ENCODE data around the gene CCT8. TPM values are rescaled to one million over a fixed set of nuclear protein-coding genes. Genes with fewer than 3 reads are reported as not detected.

The CCT8 gene
- total and polyA plus RNA-seq, 5 donors from 2014 or later, result 94.6 to 165 (median 135) TPM

DNA sequence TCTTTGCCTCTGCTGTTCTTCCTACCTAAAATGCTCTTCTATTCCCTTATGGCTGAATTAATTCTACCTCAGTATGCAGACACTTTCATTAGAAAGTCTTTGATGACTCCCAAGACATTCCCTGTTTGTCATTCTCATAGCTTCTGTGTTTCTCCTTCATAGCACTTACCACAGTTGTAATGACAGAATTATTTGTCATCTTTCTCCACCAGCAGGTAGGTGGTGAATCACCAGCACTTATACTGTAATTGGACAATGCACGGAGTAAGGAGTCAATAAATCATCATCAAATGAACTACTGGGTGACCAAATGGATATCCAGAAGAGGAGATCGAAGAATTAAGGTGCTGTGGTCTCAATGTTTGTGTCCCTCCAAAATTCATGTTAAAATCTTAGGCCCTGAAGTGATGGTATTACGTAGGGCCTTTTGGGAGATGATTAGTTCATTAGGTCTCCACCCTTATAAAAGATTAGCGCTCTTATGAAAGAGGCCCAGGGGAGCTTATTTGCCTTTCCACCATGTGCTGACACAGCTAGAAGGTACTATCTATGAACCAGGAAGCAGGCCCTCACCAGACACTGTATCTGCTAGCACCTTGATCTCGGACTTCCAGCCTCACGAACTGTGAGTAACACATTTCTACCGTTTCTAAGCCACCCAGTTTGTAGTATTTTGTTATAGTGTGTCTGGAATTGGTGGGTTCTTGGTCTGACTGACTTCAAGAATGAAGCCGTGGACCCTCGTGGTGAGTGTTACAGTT is 2.4 kb upstream of the CCT8 start:
- Histone ChIP-seq H3K4me3 (ENCODE audit: low read depth, low read length) (no peak overlapping the region), H3K27me3 (ENCODE audit: control insufficient read depth, insufficient read depth, low read length) (no peaks in the 10 kb centered on the region), H3K9me3 (ENCODE audit: control insufficient read depth in 2 of 2, low read length in 2 of 2) (no peaks in the 10 kb centered on the region), H3K36me3 (ENCODE audit: control insufficient read depth, insufficient read depth, low read length) (no peaks in the 10 kb centered on the region), H3K4me1 (ENCODE audit: control insufficient read depth, insufficient read depth, low read length, poor library complexity, severe bottlenecking) (peaks cover 47% of the 10 kb centered on the region), H3K27ac (ENCODE audit: insufficient read depth, low read length, poor library complexity, severe bottlenecking) (peak overlapping the region; percentile 41)
- DNase-seq (no peak), ATAC-seq (ENCODE audit: low read depth in 2 of 2) (no peak)
- no peaks in the 10 kb centered on the region for H3K27me3 Mint-ChIP-seq
- peaks cover 0 to 2% (median 0%) of the 10 kb centered on the region in 7 donors for H3K9me3 Mint-ChIP-seq
- H3K36me3 Mint-ChIP-seq, result peaks cover 12% of the 10 kb centered on the region
- peaks cover 24 to 82% (median 50%) of the 10 kb centered on the region in 4 donors for H3K4me1 Mint-ChIP-seq
- H3K4me3 Mint-ChIP-seq, result peak overlapping the region; percentile 28 to 97 (median 79)
- H3K27ac Mint-ChIP-seq, result peak overlapping the region in 1 of 3 donors; percentile 86

DNA sequence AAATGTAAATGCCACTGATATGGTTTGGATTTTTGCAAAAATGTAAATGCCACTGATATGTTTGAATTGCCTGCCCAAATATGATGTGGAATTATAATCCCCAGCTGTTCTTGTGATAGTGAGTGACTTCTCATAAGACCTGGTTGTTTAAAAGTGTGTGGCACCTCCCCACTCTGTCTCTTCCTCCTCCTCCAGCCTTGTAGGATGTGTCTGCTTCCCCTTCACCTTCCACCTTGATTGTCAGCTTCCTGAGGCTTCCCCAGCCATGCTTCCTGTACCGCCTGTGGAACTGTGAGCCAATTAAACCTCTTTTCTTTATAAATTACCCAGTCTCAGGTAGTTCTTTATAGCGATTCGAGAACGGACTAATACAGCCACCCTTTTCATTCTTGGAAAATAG is 1.3 kb upstream of the CCT8 start:
- ATAC-seq (ENCODE audit: low read depth in 2 of 2) (no peak), DNase-seq (no peak)
- Histone ChIP-seq H3K4me1 (ENCODE audit: control insufficient read depth, insufficient read depth, low read length, poor library complexity, severe bottlenecking) (peaks cover 45% of the 10 kb centered on the region), H3K9me3 (ENCODE audit: control insufficient read depth in 2 of 2, low read length in 2 of 2) (no peaks in the 10 kb centered on the region), H3K27me3 (ENCODE audit: control insufficient read depth, insufficient read depth, low read length) (no peaks in the 10 kb centered on the region), H3K36me3 (ENCODE audit: control insufficient read depth, insufficient read depth, low read length) (peaks cover 5% of the 10 kb centered on the region), H3K4me3 (ENCODE audit: low read depth, low read length) (no peak overlapping the region), H3K27ac (ENCODE audit: insufficient read depth, low read length, poor library complexity, severe bottlenecking) (peak overlapping the region; percentile 89)
- peaks cover 0 to 2% (median 0%) of the 10 kb centered on the region in 7 donors for H3K9me3 Mint-ChIP-seq
- peak overlapping the region; percentile 57 to 82 (median 68) for H3K4me3 Mint-ChIP-seq
- H3K27me3 Mint-ChIP-seq, result no peaks in the 10 kb centered on the region
- peaks cover 14% of the 10 kb centered on the region for H3K36me3 Mint-ChIP-seq
- H3K4me1 Mint-ChIP-seq, result peaks cover 27 to 81% (median 42%) of the 10 kb centered on the region in 4 donors
- peak overlapping the region in 2 of 3 donors; percentile 38 to 69 for H3K27ac Mint-ChIP-seq

DNA sequence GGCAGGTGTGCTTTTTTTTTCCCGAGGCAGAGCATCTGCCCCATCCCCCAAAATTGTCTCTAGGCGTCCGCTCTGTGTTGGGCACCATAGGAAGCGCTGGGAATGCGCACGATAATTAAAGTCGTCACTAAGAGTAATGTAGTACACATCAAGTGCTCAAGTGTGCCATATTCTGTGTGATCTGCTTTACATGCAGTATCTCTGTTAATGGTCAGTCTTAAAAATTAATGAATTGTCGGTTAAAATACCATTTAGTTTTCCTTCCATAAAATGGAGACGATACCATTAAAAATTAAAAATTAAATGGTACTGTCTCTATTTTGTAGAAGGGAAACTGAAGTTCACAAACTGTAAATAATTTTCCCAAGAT is 544 bp upstream of the CCT8 start:
- Histone ChIP-seq H3K27me3 (ENCODE audit: control insufficient read depth, insufficient read depth, low read length) (no peaks in the 10 kb centered on the region), H3K9me3 (ENCODE audit: control insufficient read depth in 2 of 2, low read length in 2 of 2) (no peaks in the 10 kb centered on the region), H3K4me3 (ENCODE audit: low read depth, low read length) (peak overlapping the region; percentile 97), H3K27ac (ENCODE audit: insufficient read depth, low read length, poor library complexity, severe bottlenecking) (peak overlapping the region; percentile 89), H3K36me3 (ENCODE audit: control insufficient read depth, insufficient read depth, low read length) (peaks cover 13% of the 10 kb centered on the region), H3K4me1 (ENCODE audit: control insufficient read depth, insufficient read depth, low read length, poor library complexity, severe bottlenecking) (peaks cover 38% of the 10 kb centered on the region)
- no peak for DNase-seq
- peak overlapping the region; percentile 98 to 100 (median 99) for H3K4me3 Mint-ChIP-seq
- peak overlapping the region; percentile 99 to 100 (median 100) for H3K27ac Mint-ChIP-seq
- H3K27me3 Mint-ChIP-seq, result no peaks in the 10 kb centered on the region
- H3K9me3 Mint-ChIP-seq, result peaks cover 0 to 2% (median 0%) of the 10 kb centered on the region in 7 donors
- ATAC-seq (ENCODE audit: low read depth in 2 of 2), result peak; percentile 2 to 3
- peaks cover 18% of the 10 kb centered on the region for H3K36me3 Mint-ChIP-seq
- H3K4me1 Mint-ChIP-seq, result peaks cover 26 to 79% (median 41%) of the 10 kb centered on the region in 4 donors

DNA sequence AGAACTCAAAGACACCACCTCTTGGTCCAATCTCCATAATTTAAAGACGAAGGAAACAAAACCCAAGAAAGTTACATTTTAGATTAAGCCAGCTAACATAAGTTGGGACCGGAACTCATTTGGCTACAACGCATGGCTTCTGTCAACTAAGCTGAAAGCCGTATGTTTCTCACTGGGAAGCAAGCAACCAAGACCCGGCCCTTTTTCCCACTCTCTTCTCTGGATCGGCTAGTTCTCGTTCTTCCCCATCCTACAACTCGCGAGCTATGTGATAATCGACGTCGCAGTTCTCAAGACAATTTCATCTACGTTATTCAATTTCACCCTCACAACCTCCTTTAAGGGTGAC is 601 bp downstream of the CCT8 start:
- Histone ChIP-seq H3K36me3 (ENCODE audit: control insufficient read depth, insufficient read depth, low read length) (peaks cover 21% of the 10 kb centered on the region), H3K9me3 (ENCODE audit: control insufficient read depth in 2 of 2, low read length in 2 of 2) (no peaks in the 10 kb centered on the region), H3K4me3 (ENCODE audit: low read depth, low read length) (peak overlapping the region; percentile 97), H3K4me1 (ENCODE audit: control insufficient read depth, insufficient read depth, low read length, poor library complexity, severe bottlenecking) (peaks cover 28% of the 10 kb centered on the region), H3K27me3 (ENCODE audit: control insufficient read depth, insufficient read depth, low read length) (no peaks in the 10 kb centered on the region), H3K27ac (ENCODE audit: insufficient read depth, low read length, poor library complexity, severe bottlenecking) (peak overlapping the region; percentile 89)
- ATAC-seq (ENCODE audit: low read depth in 2 of 2), result no peak
- DNase-seq, result no peak
- no peaks in the 10 kb centered on the region for H3K27me3 Mint-ChIP-seq
- H3K36me3 Mint-ChIP-seq, result peaks cover 20% of the 10 kb centered on the region
- H3K27ac Mint-ChIP-seq, result peak overlapping the region; percentile 61 to 100 (median 100)
- peaks cover 0 to 2% (median 0%) of the 10 kb centered on the region in 7 donors for H3K9me3 Mint-ChIP-seq
- H3K4me3 Mint-ChIP-seq, result peak overlapping the region; percentile 98 to 100 (median 99)
- H3K4me1 Mint-ChIP-seq, result peaks cover 22 to 69% (median 37%) of the 10 kb centered on the region in 4 donors

DNA sequence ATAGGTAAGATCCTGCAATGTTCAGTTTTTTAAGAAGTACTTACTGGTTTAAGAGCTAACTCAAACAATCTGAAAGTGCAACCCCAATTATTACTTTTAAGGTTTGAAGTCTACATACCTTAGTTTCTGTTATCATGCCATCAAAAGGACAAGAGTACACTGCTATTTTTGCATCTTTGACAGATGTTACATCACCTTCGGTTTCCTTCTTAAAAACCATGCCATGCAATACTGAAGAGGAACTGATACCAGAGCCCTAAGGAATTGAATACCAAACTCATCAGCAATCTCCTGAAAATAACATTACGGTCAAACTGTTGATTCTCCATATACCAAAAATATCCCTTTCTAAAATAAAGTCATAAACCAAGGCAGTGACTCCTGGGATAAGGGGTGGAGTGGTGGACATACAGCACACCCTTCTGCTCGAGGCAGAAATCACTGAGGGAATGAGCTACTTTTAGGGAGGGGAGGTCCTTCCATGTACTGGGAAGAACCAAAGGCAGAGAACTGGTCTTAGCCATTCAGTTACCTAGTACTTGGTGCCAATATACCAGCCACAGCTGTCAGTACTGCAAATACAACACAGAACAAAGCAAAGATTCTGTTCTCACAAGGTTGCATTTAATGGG is 8.5 kb downstream of the CCT8 start:
- H3K9me3 Mint-ChIP-seq, result no peaks in the 10 kb centered on the region
- Histone ChIP-seq H3K4me3 (ENCODE audit: low read depth, low read length) (no peak overlapping the region), H3K4me1 (ENCODE audit: control insufficient read depth, insufficient read depth, low read length, poor library complexity, severe bottlenecking) (no peaks in the 10 kb centered on the region), H3K27me3 (ENCODE audit: control insufficient read depth, insufficient read depth, low read length) (no peaks in the 10 kb centered on the region), H3K27ac (ENCODE audit: insufficient read depth, low read length, poor library complexity, severe bottlenecking) (no peak overlapping the region), H3K9me3 (ENCODE audit: control insufficient read depth in 2 of 2, low read length in 2 of 2) (no peaks in the 10 kb centered on the region), H3K36me3 (ENCODE audit: control insufficient read depth, insufficient read depth, low read length) (peaks cover 94% of the 10 kb centered on the region)
- H3K36me3 Mint-ChIP-seq, result peaks cover 52% of the 10 kb centered on the region
- DNase-seq (no peak), ATAC-seq (ENCODE audit: low read depth in 2 of 2) (no peak)
- no peaks in the 10 kb centered on the region for H3K27me3 Mint-ChIP-seq
- peaks cover 5 to 19% (median 10%) of the 10 kb centered on the region in 4 donors for H3K4me1 Mint-ChIP-seq
- no peak overlapping the region for H3K4me3 Mint-ChIP-seq
- no peak overlapping the region for H3K27ac Mint-ChIP-seq

DNA sequence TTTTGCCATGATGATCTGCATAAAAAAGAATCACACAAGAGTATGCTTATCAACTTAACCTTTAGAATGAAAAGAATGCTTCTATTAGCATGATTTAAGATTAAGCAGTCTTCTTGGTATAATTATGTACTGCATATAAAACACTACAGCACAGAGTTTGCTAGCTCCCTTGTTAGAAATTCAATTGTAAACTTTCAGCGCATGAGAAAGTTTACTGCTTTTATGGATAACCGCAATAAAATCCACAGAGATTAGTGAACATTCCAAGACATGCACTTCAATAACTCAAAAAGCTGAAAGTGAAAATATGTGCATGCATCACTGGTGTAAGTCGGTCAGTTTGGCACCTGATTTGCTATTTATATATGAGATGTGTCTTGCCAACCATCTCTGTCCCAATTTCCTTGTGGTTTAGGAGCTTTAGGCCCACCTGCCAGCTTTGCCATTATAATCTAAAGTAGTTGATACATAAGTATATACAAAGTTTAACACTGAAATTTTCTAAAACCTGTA is 16.9 kb downstream of the CCT8 start:
- no peaks in the 10 kb centered on the region for H3K27me3 ChIP-seq (ENCODE audit: control insufficient read depth, insufficient read depth, low read length)
- DNase-seq, result no peak
- H3K4me3 ChIP-seq (ENCODE audit: low read depth, low read length), result no peak overlapping the region
- no peaks in the 10 kb centered on the region for H3K4me1 ChIP-seq (ENCODE audit: control insufficient read depth, insufficient read depth, low read length, poor library complexity, severe bottlenecking)
- peaks cover 89% of the 10 kb centered on the region for H3K36me3 ChIP-seq (ENCODE audit: control insufficient read depth, insufficient read depth, low read length)
- Mint-ChIP-seq H3K4me1 (peaks cover 0 to 7% (median 0%) of the 10 kb centered on the region in 4 donors), H3K27ac (no peak overlapping the region), H3K27me3 (no peaks in the 10 kb centered on the region), H3K36me3 (peaks cover 38% of the 10 kb centered on the region), H3K4me3 (no peak overlapping the region), H3K9me3 (no peaks in the 10 kb centered on the region)
- H3K9me3 ChIP-seq (ENCODE audit: control insufficient read depth in 2 of 2, low read length in 2 of 2), result no peaks in the 10 kb centered on the region
- ATAC-seq (ENCODE audit: low read depth in 2 of 2), result no peak
- H3K27ac ChIP-seq (ENCODE audit: insufficient read depth, low read length, poor library complexity, severe bottlenecking), result no peak overlapping the region

DNA sequence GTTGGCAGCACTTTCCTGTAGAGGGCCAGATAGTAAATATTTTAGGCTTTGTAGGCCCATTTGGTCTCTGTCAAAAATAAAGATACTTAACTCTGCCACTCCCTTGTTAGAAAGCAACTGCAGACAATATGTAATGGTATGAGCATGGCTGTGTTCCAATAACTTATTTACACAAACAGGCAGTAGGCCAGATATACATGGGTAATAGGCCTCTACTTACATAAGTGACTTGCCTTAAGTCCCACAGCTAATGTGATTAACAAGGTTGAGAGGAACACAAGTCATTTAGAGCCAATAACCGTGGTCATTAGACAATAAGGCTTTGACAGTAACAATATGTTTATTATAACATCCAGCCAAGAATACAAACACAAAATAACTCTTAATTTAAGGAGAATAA is 17.4 kb downstream of the CCT8 start:
- Histone ChIP-seq H3K9me3 (ENCODE audit: control insufficient read depth in 2 of 2, low read length in 2 of 2) (no peaks in the 10 kb centered on the region), H3K27ac (ENCODE audit: insufficient read depth, low read length, poor library complexity, severe bottlenecking) (peak overlapping the region; percentile 14), H3K27me3 (ENCODE audit: control insufficient read depth, insufficient read depth, low read length) (no peaks in the 10 kb centered on the region), H3K4me1 (ENCODE audit: control insufficient read depth, insufficient read depth, low read length, poor library complexity, severe bottlenecking) (no peaks in the 10 kb centered on the region), H3K4me3 (ENCODE audit: low read depth, low read length) (no peak overlapping the region), H3K36me3 (ENCODE audit: control insufficient read depth, insufficient read depth, low read length) (peaks cover 87% of the 10 kb centered on the region)
- Mint-ChIP-seq H3K27ac (no peak overlapping the region), H3K4me3 (no peak overlapping the region), H3K4me1 (peaks cover 0 to 7% (median 0%) of the 10 kb centered on the region in 4 donors), H3K27me3 (no peaks in the 10 kb centered on the region), H3K9me3 (no peaks in the 10 kb centered on the region), H3K36me3 (peaks cover 32% of the 10 kb centered on the region)
- DNase-seq (no peak), ATAC-seq (ENCODE audit: low read depth in 2 of 2) (no peak)

Measured in CD4-positive, CD25-positive, alpha-beta regulatory T cell (primary cell).